Measurements from ENCODE around the gene MLANA.

- no peak for TF ChIP-seq EZH2phosphoT487 (IDR thresholded peaks at IDR 0.05; ENCODE audit: insufficient read depth, low read depth)
- no peak for TF ChIP-seq EZH2 (IDR thresholded peaks at IDR 0.05; ENCODE audit: insufficient read depth, poor library complexity, severe bottlenecking)
These were observed 63.3 kb downstream of the MLANA start for GRCh38 chr9:5953743-5954707.

Measured in GM23248 (cell line).